ENCODE results near the gene CALML6. TPM values are rescaled to one million over a fixed set of nuclear protein-coding genes. Genes with fewer than 3 reads are reported as not detected.

CALML6 gene
- total RNA-seq, 2 experiments from 2014 or later: 0.54 to 5.1 TPM

GRCh38 chr1:1907098-1907736, 7.8 kb upstream of the CALML6 start:
- CTCF ChIA-PET (ENCODE audit: unreplicated experiment): interaction anchor here (0.8 to 3.2 kb wide), 3 partner anchors 9 to 58 kb away, joined by 3 to 8 read pairs (median 4); no protein-coding TSS in a partner anchor
- H3K9me2 ChIP-seq (ENCODE audit: insufficient read depth, low read length): no peaks in the 10 kb centered on the region
- no peaks in the 10 kb centered on the region for H4K20me1 ChIP-seq (ENCODE audit: insufficient read depth, low read length)
- H3K4me1 ChIP-seq (ENCODE audit: insufficient read depth, low read length, poor library complexity, severe bottlenecking): peaks cover 40% of the 10 kb centered on the region
- DNase-seq (ENCODE audit: low spot score): peak; percentile 94
- no peaks in the 10 kb centered on the region for H3K79me2 ChIP-seq (ENCODE audit: insufficient read depth, low read depth, low read length)
- no peak for TF ChIP-seq EZH2phosphoT487 (IDR thresholded peaks at IDR 0.05; ENCODE audit: borderline replicate concordance, low read depth, low read length)
- no peak for TF ChIP-seq CTCF (conservative IDR thresholded peaks at IDR 0.05; ENCODE audit: low read length)
- intact Hi-C loops (cut with micrococcal nuclease; ENCODE audit: unreplicated experiment): loop anchor here (2.0 to 5.0 kb wide), 3 partner anchors 64 to 185 kb away; partner anchors contain the start of gene CDK11A
- no peaks in the 10 kb centered on the region for H3K9me3 ChIP-seq (ENCODE audit: low read length)
- no peaks in the 10 kb centered on the region for H3K36me3 ChIP-seq (ENCODE audit: insufficient read depth, low read length)
- H3K4me3 ChIP-seq (ENCODE audit: low read depth, low read length, poor library complexity, severe bottlenecking): no peak overlapping the region
- POLR2A ChIA-PET: interaction anchor here (0.7 to 2.9 kb wide), 6 partner anchors 8 to 641 kb away, joined by 3 to 8 read pairs (median 4); no protein-coding TSS in a partner anchor
- peak overlapping the region; percentile 30; the same call in 1 of the 2 replicates for H2AFZ ChIP-seq (ENCODE audit: low read length)
- BruUV-seq (replicated peaks): no TSS peak
- H3K4me2 ChIP-seq (ENCODE audit: low read length): peak overlapping the region; percentile 92
- H3K27ac ChIP-seq (ENCODE audit: low read depth, low read length, poor library complexity, severe bottlenecking): peak overlapping the region; percentile 78

GRCh38 chr1:1908506-1908791, 6.6 kb upstream of the CALML6 start:
- Histone ChIP-seq H3K4me2 (ENCODE audit: low read length) (peak overlapping the region; percentile 92), H3K9me3 (ENCODE audit: low read length) (no peaks in the 10 kb centered on the region), H3K4me1 (ENCODE audit: insufficient read depth, low read length, poor library complexity, severe bottlenecking) (peaks cover 40% of the 10 kb centered on the region), H2AFZ (ENCODE audit: low read length) (peak overlapping the region; percentile 17; the same call in 1 of the 2 replicates), H3K4me3 (ENCODE audit: low read depth, low read length, poor library complexity, severe bottlenecking) (peak overlapping the region; percentile 76), H3K36me3 (ENCODE audit: insufficient read depth, low read length) (no peaks in the 10 kb centered on the region), H3K79me2 (ENCODE audit: insufficient read depth, low read depth, low read length) (no peaks in the 10 kb centered on the region), H3K27ac (ENCODE audit: low read depth, low read length, poor library complexity, severe bottlenecking) (peak overlapping the region; percentile 78), H4K20me1 (ENCODE audit: insufficient read depth, low read length) (no peaks in the 10 kb centered on the region), H3K9me2 (ENCODE audit: insufficient read depth, low read length) (no peaks in the 10 kb centered on the region)
- ChIA-PET CTCF (ENCODE audit: unreplicated experiment) (interaction anchor here (0.6 to 1.2 kb wide), 4 partner anchors 10 to 129 kb away, joined by 3 to 7 read pairs (median 5); no protein-coding TSS in a partner anchor), POLR2A (interaction anchor here (0.6 to 2.9 kb wide), 7 partner anchors 9 to 190 kb away, joined by 3 to 8 read pairs (median 4); no protein-coding TSS in a partner anchor)
- intact Hi-C loops (cut with micrococcal nuclease; ENCODE audit: unreplicated experiment): loop anchor here (5.0 kb wide), 1 partner anchor 186 kb away; the partner anchor contains the start of gene CDK11A
- no peak for DNase-seq (ENCODE audit: low spot score)
- TSS peak; percentile 81 for BruUV-seq (replicated peaks)
- TF ChIP-seq EZH2phosphoT487 (IDR thresholded peaks at IDR 0.05; ENCODE audit: borderline replicate concordance, low read depth, low read length) (no peak), CTCF (conservative IDR thresholded peaks at IDR 0.05; ENCODE audit: low read length) (no peak)

GRCh38 chr1:1910033-1910465, 5.0 kb upstream of the CALML6 start:
- intact Hi-C loops (cut with micrococcal nuclease; ENCODE audit: unreplicated experiment): no loop called here
- Histone ChIP-seq H3K4me2 (ENCODE audit: low read length) (peak overlapping the region; percentile 36), H4K20me1 (ENCODE audit: insufficient read depth, low read length) (no peaks in the 10 kb centered on the region), H3K36me3 (ENCODE audit: insufficient read depth, low read length) (no peaks in the 10 kb centered on the region), H3K9me3 (ENCODE audit: low read length) (no peaks in the 10 kb centered on the region), H2AFZ (ENCODE audit: low read length) (no peak overlapping the region), H3K27ac (ENCODE audit: low read depth, low read length, poor library complexity, severe bottlenecking) (no peak overlapping the region), H3K4me1 (ENCODE audit: insufficient read depth, low read length, poor library complexity, severe bottlenecking) (peaks cover 40% of the 10 kb centered on the region), H3K9me2 (ENCODE audit: insufficient read depth, low read length) (no peaks in the 10 kb centered on the region), H3K79me2 (ENCODE audit: insufficient read depth, low read depth, low read length) (no peaks in the 10 kb centered on the region), H3K4me3 (ENCODE audit: low read depth, low read length, poor library complexity, severe bottlenecking) (peak overlapping the region; percentile 61)
- ChIA-PET CTCF (ENCODE audit: unreplicated experiment) (interaction anchor here (0.5 kb wide), 1 partner anchor 130 kb away, joined by 4 read pairs; no protein-coding TSS in a partner anchor), POLR2A (interaction anchor here (2.9 kb wide), 1 partner anchor 130 kb away, joined by 8 read pairs; no protein-coding TSS in a partner anchor)
- BruUV-seq (replicated peaks): no TSS peak
- no peak for TF ChIP-seq EZH2phosphoT487 (IDR thresholded peaks at IDR 0.05; ENCODE audit: borderline replicate concordance, low read depth, low read length)
- no peak for TF ChIP-seq CTCF (conservative IDR thresholded peaks at IDR 0.05; ENCODE audit: low read length)
- no peak for DNase-seq (ENCODE audit: low spot score)

All from OCI-LY7 (cell line).